Fibroblast of lung (primary cell): ENCODE measurements around the gene SRA1. TPM values are rescaled to one million over a fixed set of nuclear protein-coding genes. Genes with fewer than 3 reads are reported as not detected.
A peak's percentile ranks its signal among the peaks of the same experiment; 100 is the strongest.

Experiments used
- DNase-seq, 2 donors: peaks; one replicate each; pipeline versions ENCODE4 v3.0.0 to v3.0.0-alpha.2; 2010; ENCODE audit warnings: low read depth in 2 of 2
- H2AFZ ChIP-seq: 2 replicates; pipeline ENCODE4 v1.5.1; 2012; ENCODE audit warnings: low read length, control low read depth, inconsistent platforms
- H3K27ac ChIP-seq: 2 replicates; pipeline ENCODE4 v1.5.1; 2011; ENCODE audit warnings: low read length, control low read depth; ENCODE audit not compliant: insufficient read depth
- H3K27me3 ChIP-seq: 2 replicates; pipeline ENCODE4 v1.5.1; 2011; ENCODE audit warnings: mild to moderate bottlenecking, low read length; ENCODE audit not compliant: control insufficient read depth, insufficient read depth
- H3K36me3 ChIP-seq: 2 replicates; pipeline ENCODE4 v1.5.1; 2011; ENCODE audit warnings: low read length; ENCODE audit not compliant: control insufficient read depth, insufficient read depth
- H3K4me1 ChIP-seq: 2 replicates; pipeline ENCODE4 v1.5.1; 2011; ENCODE audit warnings: low read length; ENCODE audit not compliant: control insufficient read depth, insufficient read depth; ENCODE audit errors: extremely low read depth
- H3K4me2 ChIP-seq: 2 replicates; pipeline ENCODE4 v1.5.1; 2011; ENCODE audit warnings: low read length, control low read depth; ENCODE audit not compliant: insufficient read depth; ENCODE audit errors: extremely low read depth
- H3K4me3 ChIP-seq, 4 experiments: fragments of 200-600 bp in 1 of 4; sonication (generic) in 1 of 4; replicated peaks in 1 of 4; 2 replicates each; pipeline ENCODE4 v1.5.1; 2011 to 2016; ENCODE audit warnings: low read length in 4 of 4, low read depth in 3 of 4, mild to moderate bottlenecking in 3 of 4, control low read depth in 2 of 4, inconsistent platforms in 1 of 4, mixed read lengths in 1 of 4; ENCODE audit not compliant: insufficient read depth in 1 of 4; ENCODE audit errors: control extremely low read depth in 1 of 4
- H3K79me2 ChIP-seq: 2 replicates; pipeline ENCODE4 v1.5.1; 2012; ENCODE audit warnings: mild to moderate bottlenecking, low read length, inconsistent platforms; ENCODE audit not compliant: control insufficient read depth, insufficient read depth
- H3K9ac ChIP-seq: 2 replicates; pipeline ENCODE4 v1.5.1; 2011; ENCODE audit warnings: mild to moderate bottlenecking, low read length, control low read depth; ENCODE audit not compliant: insufficient read depth
- H3K9me3 ChIP-seq: 2 replicates; pipeline ENCODE4 v1.5.1; 2012; ENCODE audit warnings: low read depth, low read length; ENCODE audit not compliant: control insufficient read depth, insufficient read depth
- H4K20me1 ChIP-seq: 2 replicates; pipeline ENCODE4 v1.5.1; 2011; ENCODE audit warnings: low read length; ENCODE audit not compliant: control insufficient read depth, insufficient read depth; ENCODE audit errors: extremely low read depth
- CTCF ChIP-seq, 2 donors: IDR thresholded peaks in 1 of 2; conservative IDR thresholded peaks in 1 of 2; 1 replicate in 1 of 2; 2 replicates in 1 of 2; pipeline ENCODE4 v1.5.1; 2011 to 2012; ENCODE audit warnings: low read length in 2 of 2, control low read depth in 1 of 2, inconsistent platforms in 1 of 2, low read depth in 1 of 2, mild to moderate bottlenecking in 1 of 2
- EZH2 ChIP-seq: IDR thresholded peaks from 2 replicates; pipeline ENCODE4 v1.5.1; 2012; ENCODE audit warnings: low read length, control low read depth, mild to moderate bottlenecking; ENCODE audit errors: missing control alignments
- polyA plus RNA-seq, 2 donors: library from polyadenylated mRNA; depleted of rRNA in 1 of 2; stranded (reverse) in 1 of 2; unstranded in 1 of 2; fragments of >200 nt; gene quantifications; 2 replicates each; pipeline ENCODE4 v1.2.1, GENCODE V29; 2011 to 2012; ENCODE audit warnings: missing spikeins in 1 of 2
- total RNA-seq: library from RNA; depleted of rRNA; stranded (reverse); fragments of >200 nt; gene quantifications from 2 replicates; pipeline ENCODE4 v1.2.1, GENCODE V29; 2014

The SRA1 gene
- total and polyA plus RNA-seq, 2 donors (not counting 1 experiment from before 2014, with no cell fraction given) = 39.1 to 55.5 TPM

DNA sequence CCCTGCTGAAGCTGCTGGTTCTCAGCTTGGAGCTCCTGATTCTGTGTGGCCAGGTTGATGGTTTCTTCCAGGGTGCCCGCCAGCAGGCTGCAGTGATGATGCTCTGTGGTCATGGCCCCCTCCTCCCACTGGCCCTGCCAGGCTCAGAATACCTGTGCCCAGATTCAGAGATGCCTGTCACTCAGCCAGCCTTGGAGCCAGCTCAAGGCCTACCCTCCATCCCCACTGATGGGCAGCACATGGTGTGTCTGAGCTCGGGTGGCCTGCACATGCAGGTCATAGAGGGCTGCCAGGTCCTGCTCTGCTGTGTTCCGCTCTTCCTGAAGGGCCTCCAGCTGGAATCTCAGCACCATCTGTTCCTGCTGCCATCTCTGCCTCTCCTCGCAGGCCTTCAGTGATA is 12.8 kb upstream of the SRA1 start:
- Histone ChIP-seq H3K79me2 (peaks cover 27% of the 10 kb centered on the region), H3K27ac (no peak overlapping the region), H3K4me1 (peaks cover 9% of the 10 kb centered on the region), H2AFZ (no peak overlapping the region), H3K4me3 (no peak overlapping the region), H3K9ac (no peak overlapping the region), H3K36me3 (peaks cover 21% of the 10 kb centered on the region), H3K9me3 (no peaks in the 10 kb centered on the region), H3K4me2 (no peak overlapping the region), H4K20me1 (no peaks in the 10 kb centered on the region), H3K27me3 (no peaks in the 10 kb centered on the region)
- TF ChIP-seq CTCF (conservative IDR thresholded peaks at IDR 0.05 in 1 of 2, IDR thresholded peaks at IDR 0.05 in 1 of 2; ENCODE audit: low read depth in 1 of 2, low read length in 2 of 2) (no peak), EZH2 (no peak)
- DNase-seq = no peak

DNA sequence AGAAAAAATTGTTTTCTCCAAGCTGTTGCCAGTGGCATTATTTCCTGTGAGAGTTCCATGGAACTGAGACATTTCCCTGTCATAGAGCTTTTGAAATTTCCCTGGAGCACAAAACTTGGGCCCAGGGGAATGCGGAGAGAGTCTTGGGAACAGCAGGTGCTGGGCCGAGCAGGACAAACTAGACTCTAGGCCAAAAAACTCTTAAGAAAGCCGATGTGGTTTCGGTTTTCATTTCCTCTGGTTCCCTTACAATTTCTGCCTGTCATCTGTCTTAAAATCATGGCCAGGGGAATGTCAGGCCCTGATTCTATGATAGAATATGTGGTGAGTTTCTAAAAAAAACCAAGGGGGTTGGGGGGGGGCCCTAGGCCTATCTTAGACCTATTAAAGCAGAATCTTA is 11.9 kb upstream of the SRA1 start:
- Histone ChIP-seq H3K4me1 (peaks cover 9% of the 10 kb centered on the region), H3K36me3 (peaks cover 21% of the 10 kb centered on the region), H3K4me2 (peak overlapping the region; percentile 51), H3K27me3 (no peaks in the 10 kb centered on the region), H2AFZ (no peak overlapping the region), H3K79me2 (peaks cover 29% of the 10 kb centered on the region), H3K4me3 (no peak overlapping the region), H3K27ac (no peak overlapping the region), H3K9ac (no peak overlapping the region), H4K20me1 (no peaks in the 10 kb centered on the region), H3K9me3 (no peaks in the 10 kb centered on the region)
- DNase-seq = no peak
- no peak for TF ChIP-seq EZH2
- TF ChIP-seq CTCF (conservative IDR thresholded peaks at IDR 0.05 in 1 of 2, IDR thresholded peaks at IDR 0.05 in 1 of 2; ENCODE audit: low read depth in 1 of 2, low read length in 2 of 2) = no peak

- no peak overlapping the region for H3K4me3 ChIP-seq
- H3K4me2 ChIP-seq = no peak overlapping the region
- H3K27ac ChIP-seq = no peak overlapping the region
- H3K36me3 ChIP-seq = peaks cover 21% of the 10 kb centered on the region
- H3K9me3 ChIP-seq = no peaks in the 10 kb centered on the region
- H3K9ac ChIP-seq = peak overlapping the region; percentile 5
- no peaks in the 10 kb centered on the region for H4K20me1 ChIP-seq
- H3K4me1 ChIP-seq = peaks cover 10% of the 10 kb centered on the region
- no peaks in the 10 kb centered on the region for H3K27me3 ChIP-seq
- TF ChIP-seq CTCF (conservative IDR thresholded peaks at IDR 0.05 in 1 of 2, IDR thresholded peaks at IDR 0.05 in 1 of 2; ENCODE audit: low read depth in 1 of 2, low read length in 2 of 2) = no peak
- TF ChIP-seq EZH2 = no peak
- peaks cover 29% of the 10 kb centered on the region for H3K79me2 ChIP-seq
- no peak overlapping the region for H2AFZ ChIP-seq
- DNase-seq = no peak
These were observed 11.3 kb upstream of the SRA1 start for GRCh38 chr5:140568443-140569063.
